OCI-LY1 (cell line): ENCODE results near the gene COG8.

ENCODE experiments used
- H2AFZ ChIP-seq: fragments of 200-600 bp; sonication (generic), shearing (Covaris generic); 2 replicates; pipeline ENCODE4 v1.6.0; 2014; ENCODE audit warnings: antibody characterized with exemption, mild to moderate bottlenecking, low read length
- H3F3A ChIP-seq: fragments of 200-600 bp; sonication (generic), shearing (Covaris generic); 2 replicates; pipeline ENCODE4 v1.6.0; 2014; ENCODE audit warnings: mild to moderate bottlenecking, antibody characterized with exemption, low read length, moderate library complexity; ENCODE audit not compliant: insufficient read depth
- H3K27ac ChIP-seq: fragments of 200-600 bp; sonication (generic); 2 replicates; pipeline ENCODE4 v1.5.1; 2014; ENCODE audit warnings: low read length, mixed run types, mild to moderate bottlenecking, low read depth; ENCODE audit not compliant: poor library complexity, severe bottlenecking
- H3K27me3 ChIP-seq: fragments of 200-600 bp; sonication (generic); 2 replicates; pipeline ENCODE4 v1.6.0; 2014; ENCODE audit warnings: antibody characterized with exemption, mild to moderate bottlenecking, low read length, moderate library complexity; ENCODE audit not compliant: insufficient read depth
- H3K36me3 ChIP-seq: fragments of 200-600 bp; sonication (generic); 2 replicates; pipeline ENCODE4 v1.6.1; 2014; ENCODE audit warnings: mild to moderate bottlenecking, antibody characterized with exemption, low read length, moderate library complexity, mixed read lengths; ENCODE audit not compliant: insufficient read depth
- H3K4me1 ChIP-seq: fragments of 200-600 bp; sonication (generic); 2 replicates; pipeline ENCODE4 v1.5.1; 2014; ENCODE audit warnings: mild to moderate bottlenecking, low read length, moderate library complexity; ENCODE audit not compliant: insufficient read depth, severe bottlenecking
- H3K4me2 ChIP-seq: fragments of 200-600 bp; sonication (generic), shearing (Covaris generic); 2 replicates; pipeline ENCODE4 v1.6.1; 2014; ENCODE audit warnings: low read length
- H3K4me3 ChIP-seq: fragments of 200-600 bp; sonication (generic); 2 replicates; pipeline ENCODE4 v1.5.1; 2014; ENCODE audit warnings: low read length, low read depth, mild to moderate bottlenecking, mixed read lengths; ENCODE audit not compliant: poor library complexity, severe bottlenecking
- H3K79me2 ChIP-seq: fragments of 200-600 bp; shearing (Covaris generic); 2 replicates; pipeline ENCODE4 v1.6.1; 2016; ENCODE audit warnings: mixed run types, low read length, mixed read lengths; ENCODE audit not compliant: insufficient read depth
- H3K9ac ChIP-seq: fragments of 200-600 bp; sonication (generic), shearing (Covaris generic); 2 replicates; pipeline ENCODE4 v1.6.1; 2014; ENCODE audit warnings: mild to moderate bottlenecking, low read length, mixed read lengths
- H3K9me2 ChIP-seq: fragments of 200-600 bp; sonication (generic), shearing (Covaris generic); 2 replicates; pipeline ENCODE4 v1.6.1; 2014; ENCODE audit warnings: low read depth, mild to moderate bottlenecking, low read length, mixed read lengths
- H3K9me3 ChIP-seq: fragments of 200-600 bp; shearing (Covaris generic); 2 replicates; pipeline ENCODE4 v1.6.1; 2014; ENCODE audit warnings: low read length, mixed read lengths
- H4K20me1 ChIP-seq: fragments of 200-600 bp; sonication (generic), shearing (Covaris generic); 2 replicates; pipeline ENCODE4 v1.6.0; 2016; ENCODE audit warnings: mild to moderate bottlenecking, low read length; ENCODE audit not compliant: insufficient read depth
- CTCF ChIP-seq: fragments of 200-600 bp; sonication (generic), shearing (Covaris generic); IDR thresholded peaks from 2 replicates; pipeline ENCODE4 v1.5.1; 2017; ENCODE audit warnings: mild to moderate bottlenecking, antibody characterized with exemption, low read length, moderate library complexity, mixed read lengths
- EZH2 ChIP-seq: fragments of 200-600 bp; sonication (generic), shearing (Covaris generic); IDR thresholded peaks from 2 replicates; pipeline ENCODE4 v1.8.0; 2017; ENCODE audit warnings: borderline replicate concordance, mixed run types, mild to moderate bottlenecking, antibody characterized with exemption, low read length, moderate library complexity, mixed read lengths

COG8 gene

GRCh38 chr16:69286941-69287713, 52.2 kb downstream of the COG8 start:
- H3K4me3 ChIP-seq: no peak overlapping the region
- no peaks in the 10 kb centered on the region for H3K9me2 ChIP-seq
- no peak overlapping the region for H3K9ac ChIP-seq
- no peaks in the 10 kb centered on the region for H3K9me3 ChIP-seq
- no peaks in the 10 kb centered on the region for H3K4me1 ChIP-seq
- no peaks in the 10 kb centered on the region for H4K20me1 ChIP-seq
- no peak overlapping the region for H2AFZ ChIP-seq
- no peak overlapping the region for H3K4me2 ChIP-seq
- peak; percentile 45 for TF ChIP-seq CTCF
- TF ChIP-seq EZH2: no peak
- H3K79me2 ChIP-seq: no peaks in the 10 kb centered on the region
- no peaks in the 10 kb centered on the region for H3F3A ChIP-seq
- no peak overlapping the region for H3K27ac ChIP-seq
- peaks cover 55% of the 10 kb centered on the region for H3K36me3 ChIP-seq
- H3K27me3 ChIP-seq: no peaks in the 10 kb centered on the region

GRCh38 chr16:69285240-69285639, 54.1 kb downstream of the COG8 start:
- Histone ChIP-seq H3F3A (no peaks in the 10 kb centered on the region), H3K4me3 (no peak overlapping the region), H2AFZ (no peak overlapping the region), H3K4me2 (no peak overlapping the region), H3K9ac (no peak overlapping the region), H3K27ac (no peak overlapping the region), H3K9me3 (no peaks in the 10 kb centered on the region), H3K9me2 (no peaks in the 10 kb centered on the region), H3K79me2 (no peaks in the 10 kb centered on the region), H3K4me1 (no peaks in the 10 kb centered on the region), H3K36me3 (peaks cover 45% of the 10 kb centered on the region), H3K27me3 (no peaks in the 10 kb centered on the region), H4K20me1 (no peaks in the 10 kb centered on the region)
- no peak for TF ChIP-seq CTCF
- no peak for TF ChIP-seq EZH2

- no peak overlapping the region for H3K4me2 ChIP-seq
- no peak overlapping the region for H3K4me3 ChIP-seq
- no peaks in the 10 kb centered on the region for H3K9me2 ChIP-seq
- H3K4me1 ChIP-seq: no peaks in the 10 kb centered on the region
- peaks cover 40% of the 10 kb centered on the region for H3K36me3 ChIP-seq
- H3K9ac ChIP-seq: no peak overlapping the region
- no peaks in the 10 kb centered on the region for H3F3A ChIP-seq
- H4K20me1 ChIP-seq: no peaks in the 10 kb centered on the region
- TF ChIP-seq EZH2 (no peak), CTCF (no peak)
- no peaks in the 10 kb centered on the region for H3K27me3 ChIP-seq
- H3K79me2 ChIP-seq: no peaks in the 10 kb centered on the region
- no peak overlapping the region for H2AFZ ChIP-seq
- H3K9me3 ChIP-seq: no peaks in the 10 kb centered on the region
- no peak overlapping the region for H3K27ac ChIP-seq
Measured at GRCh38 chr16:69283851-69284250, 55.5 kb downstream of the COG8 start.
